ENCODE measurements around the gene SH2D3A. TPM values are rescaled to one million over a fixed set of nuclear protein-coding genes. Genes with fewer than 3 reads are reported as not detected.
A peak's percentile ranks its signal among the peaks of the same experiment; 100 is the strongest.

SH2D3A gene
- total and polyA plus RNA-seq, 2 experiments from 2014 or later = 20.7 to 38.4 TPM

DNA sequence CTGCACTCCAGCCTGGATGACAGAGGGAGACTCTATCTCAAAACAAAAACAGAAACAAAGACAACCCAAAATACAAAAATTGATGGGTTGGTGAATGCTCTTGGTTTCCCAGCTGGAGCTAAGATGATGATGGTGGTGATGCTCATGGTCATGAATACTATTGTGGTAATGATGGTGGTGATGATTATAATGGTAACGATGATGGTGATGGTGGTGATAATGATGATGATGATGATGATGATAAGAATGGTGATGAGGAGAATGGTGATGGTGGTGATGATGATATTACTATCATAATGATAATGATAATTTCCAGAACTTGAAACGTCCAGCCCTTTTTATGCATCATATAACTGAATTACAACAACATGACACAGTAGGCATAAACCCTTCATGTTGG lies 45.4 kb upstream of the SH2D3A start (continued):
- TF ChIP-seq, protein P1, sequence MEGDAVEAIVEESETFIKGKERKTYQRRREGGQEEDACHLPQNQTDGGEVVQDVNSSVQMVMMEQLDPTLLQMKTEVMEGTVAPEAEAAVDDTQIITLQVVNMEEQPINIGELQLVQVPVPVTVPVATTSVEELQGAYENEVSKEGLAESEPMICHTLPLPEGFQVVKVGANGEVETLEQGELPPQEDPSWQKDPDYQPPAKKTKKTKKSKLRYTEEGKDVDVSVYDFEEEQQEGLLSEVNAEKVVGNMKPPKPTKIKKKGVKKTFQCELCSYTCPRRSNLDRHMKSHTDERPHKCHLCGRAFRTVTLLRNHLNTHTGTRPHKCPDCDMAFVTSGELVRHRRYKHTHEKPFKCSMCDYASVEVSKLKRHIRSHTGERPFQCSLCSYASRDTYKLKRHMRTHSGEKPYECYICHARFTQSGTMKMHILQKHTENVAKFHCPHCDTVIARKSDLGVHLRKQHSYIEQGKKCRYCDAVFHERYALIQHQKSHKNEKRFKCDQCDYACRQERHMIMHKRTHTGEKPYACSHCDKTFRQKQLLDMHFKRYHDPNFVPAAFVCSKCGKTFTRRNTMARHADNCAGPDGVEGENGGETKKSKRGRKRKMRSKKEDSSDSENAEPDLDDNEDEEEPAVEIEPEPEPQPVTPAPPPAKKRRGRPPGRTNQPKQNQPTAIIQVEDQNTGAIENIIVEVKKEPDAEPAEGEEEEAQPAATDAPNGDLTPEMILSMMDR (conservative IDR thresholded peaks at IDR 0.05; ENCODE audit: low read depth in 2 of 2) = no peak
- TF ChIP-seq, protein P2, sequence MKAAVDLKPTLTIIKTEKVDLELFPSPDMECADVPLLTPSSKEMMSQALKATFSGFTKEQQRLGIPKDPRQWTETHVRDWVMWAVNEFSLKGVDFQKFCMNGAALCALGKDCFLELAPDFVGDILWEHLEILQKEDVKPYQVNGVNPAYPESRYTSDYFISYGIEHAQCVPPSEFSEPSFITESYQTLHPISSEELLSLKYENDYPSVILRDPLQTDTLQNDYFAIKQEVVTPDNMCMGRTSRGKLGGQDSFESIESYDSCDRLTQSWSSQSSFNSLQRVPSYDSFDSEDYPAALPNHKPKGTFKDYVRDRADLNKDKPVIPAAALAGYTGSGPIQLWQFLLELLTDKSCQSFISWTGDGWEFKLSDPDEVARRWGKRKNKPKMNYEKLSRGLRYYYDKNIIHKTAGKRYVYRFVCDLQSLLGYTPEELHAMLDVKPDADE (IDR thresholded peaks at IDR 0.05) = no peak
- no peak for TF ChIP-seq EZH2 (IDR thresholded peaks at IDR 0.05; ENCODE audit: low read depth, unreplicated experiment)
- TF ChIP-seq, protein P3, sequence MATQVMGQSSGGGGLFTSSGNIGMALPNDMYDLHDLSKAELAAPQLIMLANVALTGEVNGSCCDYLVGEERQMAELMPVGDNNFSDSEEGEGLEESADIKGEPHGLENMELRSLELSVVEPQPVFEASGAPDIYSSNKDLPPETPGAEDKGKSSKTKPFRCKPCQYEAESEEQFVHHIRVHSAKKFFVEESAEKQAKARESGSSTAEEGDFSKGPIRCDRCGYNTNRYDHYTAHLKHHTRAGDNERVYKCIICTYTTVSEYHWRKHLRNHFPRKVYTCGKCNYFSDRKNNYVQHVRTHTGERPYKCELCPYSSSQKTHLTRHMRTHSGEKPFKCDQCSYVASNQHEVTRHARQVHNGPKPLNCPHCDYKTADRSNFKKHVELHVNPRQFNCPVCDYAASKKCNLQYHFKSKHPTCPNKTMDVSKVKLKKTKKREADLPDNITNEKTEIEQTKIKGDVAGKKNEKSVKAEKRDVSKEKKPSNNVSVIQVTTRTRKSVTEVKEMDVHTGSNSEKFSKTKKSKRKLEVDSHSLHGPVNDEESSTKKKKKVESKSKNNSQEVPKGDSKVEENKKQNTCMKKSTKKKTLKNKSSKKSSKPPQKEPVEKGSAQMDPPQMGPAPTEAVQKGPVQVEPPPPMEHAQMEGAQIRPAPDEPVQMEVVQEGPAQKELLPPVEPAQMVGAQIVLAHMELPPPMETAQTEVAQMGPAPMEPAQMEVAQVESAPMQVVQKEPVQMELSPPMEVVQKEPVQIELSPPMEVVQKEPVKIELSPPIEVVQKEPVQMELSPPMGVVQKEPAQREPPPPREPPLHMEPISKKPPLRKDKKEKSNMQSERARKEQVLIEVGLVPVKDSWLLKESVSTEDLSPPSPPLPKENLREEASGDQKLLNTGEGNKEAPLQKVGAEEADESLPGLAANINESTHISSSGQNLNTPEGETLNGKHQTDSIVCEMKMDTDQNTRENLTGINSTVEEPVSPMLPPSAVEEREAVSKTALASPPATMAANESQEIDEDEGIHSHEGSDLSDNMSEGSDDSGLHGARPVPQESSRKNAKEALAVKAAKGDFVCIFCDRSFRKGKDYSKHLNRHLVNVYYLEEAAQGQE (IDR thresholded peaks at IDR 0.05; ENCODE audit: unreplicated experiment) = no peak

DNA sequence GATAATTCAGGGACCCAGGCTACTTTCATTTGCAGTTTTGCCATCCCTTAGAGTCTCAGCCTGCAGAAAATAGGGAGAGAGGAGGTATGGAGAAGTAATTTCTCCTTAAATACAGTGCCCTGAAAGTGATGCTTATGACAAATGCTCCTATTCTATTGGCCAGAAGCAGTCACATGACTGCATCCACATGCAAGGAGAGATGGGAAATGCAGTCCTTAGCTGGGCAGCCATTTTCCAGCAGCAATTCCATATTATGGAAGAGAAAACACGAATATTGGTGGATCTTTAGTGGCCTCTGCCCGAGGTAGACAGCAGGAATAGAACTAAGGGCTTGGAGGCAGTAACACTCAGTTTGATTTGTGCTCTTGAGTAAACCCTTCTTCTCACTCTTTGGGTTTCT lies 44.7 kb upstream of the SH2D3A start:
- no peaks in the 10 kb centered on the region; the same call in 1 of the 2 replicates for H4K20me1 ChIP-seq (replicated peaks; ENCODE audit: insufficient read depth)
- no peaks in the 10 kb centered on the region for H3F3A ChIP-seq (replicated peaks; ENCODE audit: low read depth)
- H3K4me1 ChIP-seq (ENCODE audit: insufficient read depth) = no peaks in the 10 kb centered on the region
- H3K27ac ChIP-seq (ENCODE audit: low read depth) = no peak overlapping the region
- H3K4me3 Mint-ChIP-seq = no peak overlapping the region
- no peak overlapping the region for H3K4me3 ChIP-seq
- peaks cover 39% of the 10 kb centered on the region for H3K36me3 Mint-ChIP-seq (ENCODE audit: low read depth)
- H2AFZ ChIP-seq = peak overlapping the region; percentile 95
- H3K79me2 ChIP-seq (replicated peaks; ENCODE audit: insufficient read depth) = no peaks in the 10 kb centered on the region
- 0 out of 2 replicates have a peak, but pooled peaks cover 7% of the 10 kb centered on the region for H3K9me2 ChIP-seq (ENCODE audit: insufficient read depth)
- no peak for TF ChIP-seq EZH2phosphoT487 (IDR thresholded peaks at IDR 0.05; ENCODE audit: unreplicated experiment)
- TF ChIP-seq, protein P2 (IDR thresholded peaks at IDR 0.05) = peak; percentile 57; the same call in 1 of the 2 replicates
- no peak overlapping the region for H3K27ac Mint-ChIP-seq
- no peaks in the 10 kb centered on the region for H3K4me1 Mint-ChIP-seq
- no peak overlapping the region for H3K4me2 ChIP-seq
- H3K27me3 Mint-ChIP-seq (ENCODE audit: insufficient read depth, low read depth, poor library complexity) = peaks cover 2% of the 10 kb centered on the region
- DNase-seq (ENCODE audit: low spot score) = peak; percentile 66
- H3K9me3 Mint-ChIP-seq = peaks cover 94% of the 10 kb centered on the region
- no peaks in the 10 kb centered on the region for H3K36me3 ChIP-seq (ENCODE audit: insufficient read depth)
- H3K27me3 ChIP-seq (ENCODE audit: insufficient read depth) = no peaks in the 10 kb centered on the region
- no peak for ATAC-seq

Measured in GM23338 (cell line).